A673 (cell line): Measurements from ENCODE around the gene RAB44.

Experiments
- EZH2 ChIP-seq: fragments of 200-600 bp; sonication (generic); IDR thresholded peaks from 2 replicates; pipeline ENCODE4 v1.6.1; 2017; ENCODE audit warnings: borderline replicate concordance, low read depth, mild to moderate bottlenecking, mixed read lengths, antibody characterized with exemption, low read length; ENCODE audit not compliant: poor library complexity, severe bottlenecking
- TF ChIP-seq, protein P1 (sequence below): fragments of 300-800, 200-600 bp; sonication (generic); conservative IDR thresholded peaks from 2 replicates; pipeline ENCODE4 v1.5.1; 2017; ENCODE audit warnings: low read depth, mild to moderate bottlenecking, antibody characterized with exemption, low read length, moderate library complexity, mixed read lengths

DNA sequence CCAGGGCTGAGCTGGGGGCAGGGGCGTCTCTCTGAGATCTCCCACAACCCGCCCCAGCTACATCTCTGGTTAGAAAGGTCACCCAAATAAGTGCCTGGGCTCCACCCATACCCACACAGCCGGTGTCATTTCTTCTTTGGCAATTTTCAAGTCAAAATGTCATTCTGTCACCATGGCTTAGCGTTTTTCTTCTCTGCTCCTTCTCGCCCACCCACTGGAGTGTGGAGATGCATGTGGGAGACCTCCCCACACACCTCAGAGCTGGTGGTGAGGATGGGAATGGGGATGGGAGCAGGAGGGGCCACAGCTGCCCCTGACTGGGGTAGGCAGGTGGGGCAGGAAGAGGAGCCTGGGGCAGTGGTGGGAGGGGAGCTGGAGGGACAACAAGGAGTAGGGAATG, 78.5 kb downstream of the RAB44 start:
- TF ChIP-seq, protein P1, sequence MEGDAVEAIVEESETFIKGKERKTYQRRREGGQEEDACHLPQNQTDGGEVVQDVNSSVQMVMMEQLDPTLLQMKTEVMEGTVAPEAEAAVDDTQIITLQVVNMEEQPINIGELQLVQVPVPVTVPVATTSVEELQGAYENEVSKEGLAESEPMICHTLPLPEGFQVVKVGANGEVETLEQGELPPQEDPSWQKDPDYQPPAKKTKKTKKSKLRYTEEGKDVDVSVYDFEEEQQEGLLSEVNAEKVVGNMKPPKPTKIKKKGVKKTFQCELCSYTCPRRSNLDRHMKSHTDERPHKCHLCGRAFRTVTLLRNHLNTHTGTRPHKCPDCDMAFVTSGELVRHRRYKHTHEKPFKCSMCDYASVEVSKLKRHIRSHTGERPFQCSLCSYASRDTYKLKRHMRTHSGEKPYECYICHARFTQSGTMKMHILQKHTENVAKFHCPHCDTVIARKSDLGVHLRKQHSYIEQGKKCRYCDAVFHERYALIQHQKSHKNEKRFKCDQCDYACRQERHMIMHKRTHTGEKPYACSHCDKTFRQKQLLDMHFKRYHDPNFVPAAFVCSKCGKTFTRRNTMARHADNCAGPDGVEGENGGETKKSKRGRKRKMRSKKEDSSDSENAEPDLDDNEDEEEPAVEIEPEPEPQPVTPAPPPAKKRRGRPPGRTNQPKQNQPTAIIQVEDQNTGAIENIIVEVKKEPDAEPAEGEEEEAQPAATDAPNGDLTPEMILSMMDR = no peak
- TF ChIP-seq EZH2 = no peak
